Transverse colon (tissue), 4 donors: Measurements from ENCODE around the gene PRPSAP1. TPM values are rescaled to one million over a fixed set of nuclear protein-coding genes. Genes with fewer than 3 reads are reported as not detected.

Experiments used
- DNase-seq: peaks from one replicate; pipeline ENCODE4 v3.0.0-alpha.2; 2019
- H3K27ac ChIP-seq, 4 donors: fragments of 200-600 bp; sonication (generic); 2 replicates each; pipeline ENCODE4 v1.5.1; 2016 to 2018; ENCODE audit warnings: inconsistent platforms in 4 of 4
- H3K27me3 ChIP-seq: fragments of 200-600 bp; sonication (generic); 2 replicates; pipeline ENCODE4 v1.5.1; 2017; ENCODE audit warnings: inconsistent platforms
- H3K36me3 ChIP-seq, 4 donors: fragments of 200-600 bp; sonication (generic); 2 replicates each; pipeline ENCODE4 v1.5.1; 2017 to 2019; ENCODE audit warnings: inconsistent platforms in 4 of 4
- H3K4me1 ChIP-seq, 4 donors: fragments of 200-600 bp; sonication (generic); 2 replicates each; pipeline ENCODE4 v1.5.1; 2017 to 2020; ENCODE audit warnings: inconsistent platforms in 4 of 4
- H3K4me3 ChIP-seq, 4 donors: fragments of 200-600 bp; sonication (generic); 1 replicate in 1 of 4; 2 replicates in 3 of 4; pipeline versions ENCODE4 v1.5.1 to v1.6.1; 2017 to 2019; ENCODE audit warnings: inconsistent platforms in 4 of 4
- H3K9me3 ChIP-seq, 2 donors: fragments of 200-600 bp; sonication (generic); 2 replicates each; pipeline ENCODE4 v1.5.1; 2017 to 2019; ENCODE audit warnings: inconsistent platforms in 2 of 2
- CTCF ChIP-seq, 5 experiments: fragments of 200-600 bp in 3 of 5; fragments of 450-650 bp in 2 of 5; sonication (generic) in 3 of 5; IDR thresholded peaks; 1 replicate in 2 of 5; 2 replicates in 3 of 5; pipeline ENCODE4 v1.5.1; 2016 to 2017; ENCODE audit warnings: antibody characterized with exemption in 5 of 5, inconsistent platforms in 3 of 5, mild to moderate bottlenecking in 2 of 5, moderate library complexity in 1 of 5
- EP300 ChIP-seq: sonication (generic); formaldehyde crosslinking; IDR thresholded peaks from one replicate; pipeline ENCODE4 v1.6.1; 2017; ENCODE audit warnings: antibody characterized with exemption, low read depth
- POLR2A ChIP-seq: fragments of 450-650 bp; IDR thresholded peaks from one replicate; pipeline ENCODE4 v1.6.1; 2016; ENCODE audit warnings: antibody characterized with exemption, mild to moderate bottlenecking, moderate library complexity
- POLR2AphosphoS5 ChIP-seq, 3 donors: sonication (generic); formaldehyde crosslinking; IDR thresholded peaks; one replicate each; pipeline ENCODE4 v1.6.1; 2016; ENCODE audit warnings: antibody characterized with exemption in 3 of 3
- WGBS, 2 donors: methylation state at CpG; one replicate each; pipeline ENCODE4 v1.1.5; 2018; ENCODE audit warnings: low coverage in 1 of 2; 5-methylcytosine and 5-hydroxymethylcytosine counted together
- in situ Hi-C, 4 donors: fragments of 200-750 bp; cut with MboI; loops; one replicate each; pipeline versions ENCODE4 v1.15.0 to v1.15.1; 2017; ENCODE audit warnings: low sequenced_read_pairs in 3 of 4, low pct_ligation_motif_present in 1 of 4, low pct_unique_long_range_greater_than_20kb in 1 of 4
- intact Hi-C: fragments of 100-400 bp; cut with DNase I; formaldehyde crosslinking; loops from one replicate; pipeline ENCODE4 v1.15.1; 2023; ENCODE audit warnings: low total_unique reads
- total RNA-seq, 4 donors: library from RNA; depleted of rRNA; stranded (reverse); fragments of >200 nt; gene quantifications; one replicate each; pipeline ENCODE4 v1.1.0, GENCODE V29; 2016

The PRPSAP1 gene
- total RNA-seq, 4 donors from 2014 or later, result 50.1 to 147 (median 96.7) TPM

- WGBS, 2 donors, result 6% methylated on average over 23 of the region's 38 CpGs; no CpG with 5 or more reads in 1 of the 2 donors
These were observed 81.8 kb downstream of the PRPSAP1 start for GRCh38 chr17:76271669-76272540.

GRCh38 chr17:76270770-76271668, 82.7 kb downstream of the PRPSAP1 start:
- no peak for DNase-seq
- WGBS, 2 donors, result 60 to 73% methylated on average over 2 to 13 of the region's 14 CpGs
- H3K4me3 ChIP-seq, result peak overlapping the region in 3 of 4 donors; percentile 26 to 33 (median 31)
- intact Hi-C loops, result loop anchor here (5.0 kb wide), 1 partner anchor 89 kb away; no protein-coding TSS in a partner anchor
- H3K27ac ChIP-seq, result peak overlapping the region; percentile 73 to 98 (median 78)
- H3K9me3 ChIP-seq, result no peaks in the 10 kb centered on the region
- H3K4me1 ChIP-seq, result peaks cover 39 to 69% (median 65%) of the 10 kb centered on the region in 4 donors
- in situ Hi-C loops, result no loop called here
- H3K27me3 ChIP-seq, result no peaks in the 10 kb centered on the region
- TF ChIP-seq POLR2A (peak; percentile 7), CTCF (IDR thresholded peaks at IDR 0.05) (no peak), POLR2AphosphoS5 (IDR thresholded peaks at IDR 0.05) (peak in 2 of 3 donors; percentile 4 to 49), EP300 (no peak)
- H3K36me3 ChIP-seq, result peaks cover 0 to 14% (median 0%) of the 10 kb centered on the region in 4 donors

More at GRCh38 chr17:76271669-76272540, 81.8 kb downstream of the PRPSAP1 start:
- Histone ChIP-seq H3K4me3 (peak overlapping the region in 3 of 4 donors; percentile 26 to 33 (median 31)), H3K9me3 (no peaks in the 10 kb centered on the region), H3K27ac (peak overlapping the region; percentile 73 to 98 (median 78)), H3K27me3 (no peaks in the 10 kb centered on the region), H3K4me1 (peaks cover 39 to 63% (median 60%) of the 10 kb centered on the region in 4 donors), H3K36me3 (peaks cover 0 to 14% (median 0%) of the 10 kb centered on the region in 4 donors)
- DNase-seq, result peak; percentile 71
- TF ChIP-seq CTCF (IDR thresholded peaks at IDR 0.05) (peak in 1 of 5 experiments; percentile 16), POLR2A (peak; percentile 59), EP300 (no peak), POLR2AphosphoS5 (IDR thresholded peaks at IDR 0.05) (peak in 2 of 3 donors; percentile 64 to 70)
- in situ Hi-C loops, result no loop called here
- intact Hi-C loops, result loop anchor here (5.0 kb wide), 1 partner anchor 90 kb away; no protein-coding TSS in a partner anchor

- H3K27ac ChIP-seq, result peak overlapping the region in 3 of 4 donors; percentile 94 to 98 (median 96)
- intact Hi-C loops (loop anchor here (5.0 kb wide), 1 partner anchor 88 kb away; no protein-coding TSS in a partner anchor), in situ Hi-C loops (no loop called here)
- no peaks in the 10 kb centered on the region for H3K9me3 ChIP-seq
- no peak for TF ChIP-seq POLR2AphosphoS5 (IDR thresholded peaks at IDR 0.05)
- no peak for TF ChIP-seq EP300
- no peak for TF ChIP-seq CTCF (IDR thresholded peaks at IDR 0.05)
- no peak for TF ChIP-seq POLR2A
- H3K4me3 ChIP-seq, result no peak overlapping the region
- peaks cover 0 to 14% (median 0%) of the 10 kb centered on the region in 4 donors for H3K36me3 ChIP-seq
- no peaks in the 10 kb centered on the region for H3K27me3 ChIP-seq
- 79% methylated on average over 24 of the region's 26 CpGs; no CpG with 5 or more reads in 1 of the 2 donors for whole genome bisulfite sequencing, 2 donors
- H3K4me1 ChIP-seq, result peaks cover 39 to 69% (median 65%) of the 10 kb centered on the region in 4 donors
- DNase-seq, result no peak
These were observed 83.6 kb downstream of the PRPSAP1 start for GRCh38 chr17:76270127-76270592.
